ENCODE data around the gene SPTBN1.
A peak's percentile ranks its signal among the peaks of the same experiment; 100 is the strongest.

- TF ChIP-seq CTCF (IDR thresholded peaks at IDR 0.05) (peak; percentile 74), ELF4 (CRISPR knock-in tag; IDR thresholded peaks at IDR 0.05; ENCODE audit: low read depth) (no peak), FOXP1 (CRISPR knock-in tag; IDR thresholded peaks at IDR 0.05; ENCODE audit: borderline replicate concordance) (no peak), FOXJ3 (CRISPR knock-in tag; IDR thresholded peaks at IDR 0.05; ENCODE audit: borderline replicate concordance) (no peak), RORB (CRISPR knock-in tag; IDR thresholded peaks at IDR 0.05) (no peak), SP1 (CRISPR knock-in tag; conservative IDR thresholded peaks at IDR 0.05) (no peak), ERG (CRISPR knock-in tag; IDR thresholded peaks at IDR 0.05) (no peak)
- TF ChIP-seq, protein P1, sequence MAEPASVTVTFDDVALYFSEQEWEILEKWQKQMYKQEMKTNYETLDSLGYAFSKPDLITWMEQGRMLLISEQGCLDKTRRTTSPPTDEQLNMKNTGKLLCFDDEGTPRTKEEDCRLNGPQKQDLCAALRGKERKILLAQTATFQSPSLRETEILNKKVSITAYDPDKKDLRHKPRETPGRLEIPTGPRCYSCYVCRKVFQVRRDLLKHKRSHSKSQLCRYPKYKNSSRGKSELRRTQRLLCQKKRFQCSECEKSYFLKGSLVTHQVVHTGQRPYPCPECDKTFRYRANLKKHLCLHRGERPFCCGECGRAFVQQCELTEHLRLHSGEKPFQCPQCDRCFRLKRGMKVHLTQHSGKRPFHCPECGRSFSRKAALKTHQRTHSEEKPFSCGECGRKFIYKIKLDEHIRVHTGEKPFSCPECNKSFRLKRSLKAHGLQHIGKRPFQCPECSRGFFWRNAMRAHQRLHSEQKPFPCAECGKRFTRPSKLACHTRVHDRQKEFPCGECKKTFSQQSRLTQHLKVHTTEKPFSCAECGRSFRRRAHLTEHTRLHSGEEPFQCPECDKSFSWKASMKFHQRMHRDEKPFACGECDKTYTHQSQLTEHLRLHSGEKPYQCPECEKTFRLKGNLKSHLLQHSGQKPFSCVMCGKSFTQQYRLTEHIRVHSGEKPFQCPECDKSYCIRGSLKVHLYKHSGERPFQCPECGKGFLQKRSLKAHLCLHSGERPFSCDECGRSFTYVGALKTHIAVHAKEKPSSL (CRISPR knock-in tag; conservative IDR thresholded peaks at IDR 0.05) = no peak
Observed at GRCh38 chr2:54665436-54665856, 209.3 kb downstream of the SPTBN1 start.

Data from WTC11 (cell line).